Measurements from ENCODE around the gene DDX56.

The DDX56 gene

GRCh38 chr7:44533301-44534055 lies 40.2 kb downstream of the DDX56 start:
- DNase-seq, result no peak

- no peak for DNase-seq
These were observed 42.0 kb downstream of the DDX56 start for GRCh38 chr7:44531421-44532380.

GRCh38 chr7:44530990-44531389 lies 42.7 kb downstream of the DDX56 start:
- DNase-seq, result no peak

- no peak for DNase-seq
These were observed 48.8 kb downstream of the DDX56 start for GRCh38 chr7:44524811-44525388.

- no peak for DNase-seq
These were observed 51.4 kb downstream of the DDX56 start for GRCh38 chr7:44522315-44522714.

GRCh38 chr7:44521347-44522095 lies 52.2 kb downstream of the DDX56 start:
- no peak for DNase-seq

GRCh38 chr7:44520574-44520973 lies 53.1 kb downstream of the DDX56 start:
- no peak for DNase-seq

GRCh38 chr7:44519546-44519945 lies 54.2 kb downstream of the DDX56 start:
- DNase-seq, result no peak

- no peak for DNase-seq
These were observed 54.9 kb downstream of the DDX56 start for GRCh38 chr7:44518761-44519160.

GRCh38 chr7:44517175-44517574 lies 56.5 kb downstream of the DDX56 start:
- DNase-seq, result no peak
